SW 1271 (cell line): ENCODE data around the gene PHKG2.
"Not testable (repeated sequence)": the region's sequence is repeated elsewhere in the genome, so short reads cannot be mapped to it uniquely, and the experiment has no call there.

Source experiments
- DNase-seq, 2 experiments: peaks; one replicate each; lab custom pipeline; 2025; lab: John Stamatoyannopoulos, UW

The PHKG2 gene, protein sequence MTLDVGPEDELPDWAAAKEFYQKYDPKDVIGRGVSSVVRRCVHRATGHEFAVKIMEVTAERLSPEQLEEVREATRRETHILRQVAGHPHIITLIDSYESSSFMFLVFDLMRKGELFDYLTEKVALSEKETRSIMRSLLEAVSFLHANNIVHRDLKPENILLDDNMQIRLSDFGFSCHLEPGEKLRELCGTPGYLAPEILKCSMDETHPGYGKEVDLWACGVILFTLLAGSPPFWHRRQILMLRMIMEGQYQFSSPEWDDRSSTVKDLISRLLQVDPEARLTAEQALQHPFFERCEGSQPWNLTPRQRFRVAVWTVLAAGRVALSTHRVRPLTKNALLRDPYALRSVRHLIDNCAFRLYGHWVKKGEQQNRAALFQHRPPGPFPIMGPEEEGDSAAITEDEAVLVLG

DNA sequence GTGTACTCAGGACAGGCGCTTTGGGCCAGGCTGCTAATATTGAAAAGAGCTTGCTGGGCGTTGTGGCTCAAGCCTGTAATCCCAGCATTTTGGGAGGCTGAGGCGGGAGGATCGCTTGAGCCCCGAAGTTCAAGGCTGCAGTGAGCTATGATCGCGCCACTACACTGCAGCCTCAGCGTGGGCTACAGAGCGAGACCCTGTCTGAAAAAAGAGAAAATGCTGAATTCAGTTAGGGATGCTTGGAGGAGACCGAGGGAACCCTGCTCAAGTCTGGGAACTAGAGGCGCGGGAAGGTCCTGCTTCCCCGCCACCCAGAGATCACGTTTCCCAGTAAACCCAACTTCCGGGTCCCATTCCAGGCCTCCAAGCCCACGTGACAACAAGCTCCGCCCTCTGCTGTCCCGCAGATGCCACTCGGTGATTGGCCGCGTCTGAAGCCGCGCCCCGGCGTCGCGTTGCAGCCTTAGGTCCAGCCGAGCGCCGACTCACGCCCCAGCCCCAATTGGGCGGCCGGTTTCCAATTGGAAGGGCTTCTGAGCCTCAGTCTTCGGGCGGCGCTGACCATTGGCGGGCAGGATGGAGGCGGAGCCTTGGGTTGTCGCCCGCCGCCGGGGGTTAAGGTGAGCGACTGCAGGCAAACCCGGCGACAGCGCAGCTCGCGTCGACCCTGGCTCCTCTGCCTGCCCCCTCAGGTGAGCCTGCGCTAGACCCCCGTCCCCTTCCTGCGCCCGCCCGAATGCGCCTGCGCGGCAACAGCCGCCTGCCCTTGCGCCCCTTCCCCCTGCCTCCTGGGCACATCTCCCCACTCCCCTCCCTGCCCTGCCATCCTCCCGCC, at the start of gene PHKG2:
Gene PHKG2, plus strand, starts transcription at position 627 of the 835 bp plus-strand sequence. CDS start 396 bp downstream, outside the sequence.
- DNase-seq = peak; percentile 98 to 99

DNA sequence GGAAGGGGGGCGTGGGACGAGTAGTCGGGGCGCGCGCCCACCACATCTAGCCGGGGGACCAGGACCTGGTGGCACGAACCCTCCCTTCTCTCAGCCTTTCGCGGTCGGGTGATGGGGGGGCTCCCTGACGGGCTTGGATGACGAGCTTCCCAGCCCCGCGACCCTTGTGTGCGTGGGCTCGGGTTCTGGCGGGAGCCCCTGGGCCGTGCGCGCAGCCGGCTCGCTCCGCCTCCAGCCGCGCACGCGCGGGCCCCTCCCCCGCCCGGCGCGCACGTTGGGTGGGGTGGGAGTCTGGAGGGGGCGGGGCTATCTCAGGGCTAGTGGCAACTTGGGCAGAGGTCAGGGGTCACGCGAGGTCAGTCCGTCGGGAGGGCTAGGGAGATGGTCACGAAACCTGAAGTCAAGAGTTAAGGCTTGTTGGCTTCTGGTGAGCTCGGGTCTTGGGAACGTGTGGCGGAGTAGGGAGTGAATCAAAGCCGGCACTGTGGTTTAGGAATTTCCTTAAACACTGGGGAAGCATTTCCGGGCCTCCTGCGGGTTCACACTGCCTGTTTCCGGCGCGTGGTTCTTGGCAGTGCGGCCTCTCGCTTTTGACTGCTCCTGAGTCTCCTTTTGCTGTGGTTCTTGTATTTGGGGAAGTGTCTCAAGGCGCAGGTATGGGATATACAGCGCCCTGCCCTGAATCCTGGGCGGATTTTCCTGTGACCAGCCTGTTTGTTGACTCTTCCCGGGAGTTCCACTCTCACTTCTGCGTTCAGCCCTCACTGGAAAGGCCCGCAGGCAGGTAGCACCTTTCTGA, 49.2 kb upstream of the PHKG2 start, which contains the start of gene SRCAP:
Gene SRCAP, plus strand, starts transcription at position 356 of the 799 bp plus-strand sequence. CDS start 1,654 bp downstream, outside the sequence.
- DNase-seq = peak; percentile 54 to 78

DNA sequence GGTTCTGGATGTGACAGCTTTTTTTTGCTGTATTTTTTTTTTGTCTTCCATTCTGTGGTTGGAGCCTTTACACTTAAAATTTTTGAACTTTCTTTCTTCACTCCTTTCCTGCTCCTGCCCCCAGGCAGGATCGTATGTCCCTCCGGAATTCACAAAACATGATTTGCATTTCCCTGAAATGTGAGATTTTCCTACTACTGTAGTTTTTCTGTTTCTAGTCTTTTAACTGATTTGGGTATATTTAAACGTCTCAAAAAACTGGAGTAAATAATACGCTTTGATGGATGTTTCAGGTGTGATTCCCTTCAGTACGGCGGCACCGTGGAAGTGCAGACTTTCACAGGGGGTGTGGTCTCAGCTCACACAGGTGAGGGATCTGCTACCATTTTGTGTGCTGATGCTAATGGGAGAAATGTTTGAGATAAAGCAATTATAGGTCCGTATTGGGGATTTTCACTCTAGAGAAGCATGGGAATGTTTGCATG, 48.6 kb upstream of the PHKG2 start:
- no peak for DNase-seq

DNA sequence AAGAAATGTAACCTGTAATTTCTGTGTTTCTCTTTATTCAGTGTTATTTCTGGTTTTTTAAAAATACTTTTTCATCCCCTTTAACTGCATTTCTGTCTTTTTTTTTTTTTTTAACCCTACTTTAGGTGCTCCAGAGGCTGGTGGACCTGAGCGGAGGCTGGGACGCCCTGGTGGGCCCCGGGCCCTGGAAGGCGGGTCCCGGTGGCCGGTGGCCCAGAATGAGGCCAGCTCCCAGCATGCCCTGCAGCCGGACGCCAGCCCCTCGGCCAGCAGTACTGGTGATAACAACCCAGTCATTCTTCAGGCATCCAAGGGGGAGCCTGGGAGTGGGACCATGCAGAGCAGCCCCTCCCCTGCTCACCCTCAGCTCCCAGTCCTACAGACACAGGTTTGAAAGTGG, 47.7 kb upstream of the PHKG2 start:
- DNase-seq = no peak

DNA sequence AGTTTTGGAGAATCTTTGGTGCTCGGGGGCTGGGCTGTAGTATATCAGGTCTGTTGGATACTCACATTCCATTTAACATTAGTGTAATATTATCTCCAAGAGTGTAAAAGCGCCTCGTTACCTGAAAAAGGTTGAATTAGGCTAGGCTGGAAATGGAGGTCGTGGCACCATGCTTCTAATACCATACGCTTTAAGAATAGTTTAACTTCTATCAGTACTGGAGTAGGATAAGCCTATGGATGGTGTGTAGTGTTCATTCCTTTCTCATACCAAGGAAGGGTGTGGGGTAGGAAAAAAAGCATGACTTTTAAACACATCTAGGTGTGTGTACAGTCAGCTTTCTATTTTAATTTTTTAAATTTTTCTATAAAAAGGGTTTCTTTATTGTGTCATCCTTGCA, 47.3 kb upstream of the PHKG2 start:
- DNase-seq = no peak

DNA sequence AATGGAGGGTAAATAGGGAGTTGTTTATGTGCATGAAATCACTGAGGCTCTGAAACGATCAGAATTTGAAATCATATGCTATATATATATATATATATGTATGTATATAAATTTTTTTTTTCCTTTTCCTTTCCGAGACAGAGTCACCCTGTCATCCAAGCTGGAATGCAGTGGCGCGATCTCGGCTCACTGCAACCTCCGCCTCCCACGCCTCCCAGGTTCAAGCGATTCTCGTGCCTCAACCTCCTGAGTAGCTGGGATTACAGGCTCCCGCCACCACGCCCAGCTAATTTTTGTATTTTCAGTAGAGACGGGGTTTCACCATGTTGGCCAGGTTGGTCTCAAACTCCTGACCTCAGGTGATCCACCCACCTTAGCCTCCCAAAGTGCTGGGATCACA, 45.2 kb upstream of the PHKG2 start:
- DNase-seq = not testable (repeated sequence)

DNA sequence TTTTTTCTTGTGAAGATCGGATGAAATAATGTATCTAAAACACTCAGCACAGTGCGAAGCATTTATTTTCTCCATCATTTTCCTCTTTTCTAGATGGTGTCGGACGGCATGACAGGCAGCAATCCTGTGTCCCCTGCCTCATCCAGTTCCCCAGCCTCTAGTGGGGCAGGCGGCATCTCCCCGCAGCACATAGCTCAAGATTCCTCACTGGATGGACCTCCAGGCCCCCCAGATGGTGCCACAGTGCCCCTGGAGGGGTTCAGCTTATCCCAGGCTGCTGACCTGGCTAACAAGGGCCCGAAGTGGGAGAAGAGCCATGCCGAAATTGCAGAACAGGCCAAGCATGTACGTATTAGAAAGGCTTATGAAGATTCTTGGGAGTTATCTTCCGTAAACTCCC, 44.3 kb upstream of the PHKG2 start:
- no peak for DNase-seq

DNA sequence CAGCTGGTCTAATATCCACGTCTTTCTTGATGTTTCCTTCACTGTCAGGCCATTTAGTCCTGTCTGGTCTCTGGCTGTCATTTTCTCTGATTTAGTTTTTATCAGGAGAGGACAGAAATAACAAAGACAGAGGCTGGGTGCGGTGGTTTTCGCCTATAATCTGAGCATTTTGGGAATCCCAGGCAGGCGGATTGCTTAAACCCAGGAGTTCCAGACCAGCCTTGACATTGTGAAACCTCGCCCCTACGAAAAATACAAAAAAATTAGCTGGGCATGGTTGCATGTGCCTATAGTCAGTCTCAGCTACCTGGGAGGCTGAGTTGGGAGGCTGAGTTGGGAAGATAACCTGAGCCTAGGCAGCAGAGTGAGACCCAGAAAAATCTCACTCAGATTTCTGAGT, 42.2 kb upstream of the PHKG2 start:
- no peak for DNase-seq

DNA sequence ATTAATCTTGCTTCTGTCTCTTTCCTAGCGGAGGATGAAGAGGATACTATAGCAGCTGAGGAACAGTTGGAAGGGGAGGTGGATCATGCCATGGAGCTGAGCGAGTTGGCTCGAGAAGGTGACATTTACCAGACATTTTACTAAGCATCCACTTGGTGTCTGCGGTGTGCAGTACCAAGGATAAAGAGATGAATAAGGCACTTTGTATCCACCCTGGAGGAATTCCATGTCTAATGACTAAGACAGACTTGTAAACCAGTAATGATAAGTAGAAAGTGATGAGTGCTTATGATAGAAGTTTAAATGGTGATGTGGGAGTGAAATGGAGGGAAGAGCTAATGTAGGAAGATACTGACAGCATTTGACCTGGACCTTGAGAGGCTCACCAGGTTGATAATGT, 37.3 kb upstream of the PHKG2 start:
- DNase-seq = no peak

DNA sequence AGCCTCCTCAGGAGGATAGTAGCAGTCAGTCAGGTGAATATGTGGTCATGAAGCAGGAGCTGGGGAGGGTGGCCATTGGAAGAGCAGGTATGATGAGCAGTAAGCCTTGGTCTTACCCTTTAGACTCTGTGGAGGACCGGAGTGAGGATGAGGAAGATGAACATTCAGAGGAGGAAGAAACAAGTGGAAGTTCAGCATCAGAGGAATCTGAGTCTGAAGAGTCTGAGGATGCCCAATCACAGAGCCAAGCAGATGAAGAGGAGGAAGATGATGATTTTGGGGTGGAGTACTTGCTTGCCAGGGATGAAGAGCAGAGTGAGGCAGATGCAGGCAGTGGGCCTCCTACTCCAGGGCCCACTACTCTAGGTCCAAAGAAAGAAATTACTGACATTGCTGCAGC, 36.5 kb upstream of the PHKG2 start:
- no peak for DNase-seq

DNA sequence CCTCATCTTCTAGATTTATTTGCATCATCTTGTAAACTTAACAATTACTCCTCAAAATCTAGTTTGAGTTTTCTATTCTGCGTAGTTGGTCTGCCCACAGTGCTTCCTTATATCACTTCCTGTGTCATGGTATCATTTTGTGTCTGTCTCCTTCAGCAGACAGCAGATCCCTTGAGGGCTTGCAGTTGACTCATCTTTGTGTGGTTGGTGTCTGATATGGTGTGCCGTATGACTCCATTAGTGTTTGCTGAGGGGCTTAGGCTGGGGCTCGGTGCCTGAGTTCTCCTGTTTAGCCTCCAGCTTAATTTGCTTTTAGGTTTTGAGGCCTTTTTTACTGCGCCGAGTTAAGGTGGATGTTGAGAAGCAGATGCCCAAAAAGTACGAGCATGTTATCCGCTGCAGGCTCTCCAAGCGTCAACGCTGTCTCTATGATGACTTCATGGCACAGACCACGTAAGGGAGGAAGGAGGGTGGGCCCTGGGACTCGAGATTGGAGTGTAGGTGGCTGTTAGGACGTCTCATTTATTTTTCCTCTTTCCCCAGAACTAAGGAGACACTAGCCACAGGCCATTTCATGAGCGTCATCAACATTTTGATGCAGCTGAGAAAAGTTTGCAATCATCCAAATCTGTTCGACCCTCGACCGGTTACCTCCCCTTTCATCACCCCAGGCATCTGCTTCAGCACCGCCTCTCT, 32.3 kb upstream of the PHKG2 start:
- DNase-seq = no peak

DNA sequence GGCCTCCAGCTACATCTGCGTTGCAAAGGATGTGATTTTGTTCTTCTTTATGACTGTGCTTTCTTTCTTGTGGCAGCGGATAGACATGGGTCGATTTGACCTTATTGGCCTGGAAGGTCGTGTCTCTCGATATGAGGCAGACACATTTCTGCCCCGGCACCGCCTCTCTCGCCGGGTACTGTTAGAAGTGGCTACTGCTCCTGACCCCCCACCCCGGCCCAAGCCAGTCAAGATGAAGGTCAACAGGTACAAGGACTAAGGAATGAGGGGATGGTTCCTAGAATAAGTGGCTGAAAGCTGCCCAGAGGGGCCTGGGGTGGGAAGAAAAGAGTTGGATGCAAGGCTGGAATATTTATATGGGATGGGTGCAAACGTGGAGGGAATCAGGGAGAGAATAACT, 28.1 kb upstream of the PHKG2 start:
- no peak for DNase-seq

DNA sequence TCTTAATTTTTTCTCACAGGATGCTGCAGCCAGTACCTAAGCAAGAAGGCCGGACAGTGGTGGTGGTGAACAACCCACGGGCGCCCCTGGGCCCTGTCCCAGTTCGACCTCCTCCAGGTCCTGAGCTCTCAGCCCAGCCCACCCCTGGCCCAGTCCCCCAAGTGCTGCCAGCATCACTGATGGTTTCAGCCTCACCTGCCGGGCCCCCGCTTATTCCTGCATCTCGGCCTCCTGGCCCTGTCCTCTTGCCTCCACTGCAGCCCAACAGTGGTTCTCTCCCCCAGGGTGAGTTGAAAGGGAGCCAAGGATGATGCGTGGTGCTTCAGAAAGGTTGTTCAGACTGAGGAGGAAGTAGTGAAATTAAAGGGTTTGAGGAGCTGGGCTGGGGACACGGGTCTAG, 27.5 kb upstream of the PHKG2 start:
- DNase-seq = no peak

DNA sequence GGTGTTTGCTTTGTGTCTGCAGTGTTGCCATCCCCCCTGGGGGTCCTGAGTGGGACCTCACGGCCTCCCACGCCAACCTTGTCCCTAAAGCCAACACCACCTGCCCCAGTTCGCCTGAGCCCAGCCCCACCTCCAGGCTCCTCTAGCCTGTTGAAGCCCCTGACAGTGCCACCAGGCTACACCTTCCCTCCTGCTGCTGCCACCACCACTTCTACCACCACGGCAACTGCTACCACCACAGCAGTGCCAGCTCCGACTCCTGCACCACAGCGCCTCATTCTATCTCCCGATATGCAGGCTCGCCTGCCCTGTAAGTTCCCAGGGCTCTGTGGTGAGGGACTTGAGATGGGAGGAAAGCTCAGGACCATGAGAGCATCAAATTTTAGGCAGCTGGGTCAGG, 27.1 kb upstream of the PHKG2 start:
- DNase-seq = no peak

DNA sequence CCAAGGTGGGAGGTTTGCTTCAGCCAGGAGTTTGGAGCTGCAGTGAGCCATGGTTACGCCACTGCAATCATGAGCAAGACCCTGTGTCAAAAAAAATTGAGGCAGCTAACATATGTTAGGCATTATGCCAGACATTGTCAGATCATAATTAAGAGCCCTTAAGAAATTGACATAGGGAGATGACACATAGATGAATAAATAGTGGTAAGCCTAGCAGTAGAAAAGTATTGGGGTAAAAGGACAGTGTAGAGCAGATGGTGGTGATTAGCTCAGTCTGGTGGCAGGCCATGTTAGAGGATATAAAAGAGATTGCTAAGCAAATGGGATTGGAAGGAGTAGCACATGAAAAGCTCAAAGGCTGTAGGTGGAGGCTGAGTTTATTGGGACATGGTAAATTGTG, 26.6 kb upstream of the PHKG2 start:
- DNase-seq = no peak

DNA sequence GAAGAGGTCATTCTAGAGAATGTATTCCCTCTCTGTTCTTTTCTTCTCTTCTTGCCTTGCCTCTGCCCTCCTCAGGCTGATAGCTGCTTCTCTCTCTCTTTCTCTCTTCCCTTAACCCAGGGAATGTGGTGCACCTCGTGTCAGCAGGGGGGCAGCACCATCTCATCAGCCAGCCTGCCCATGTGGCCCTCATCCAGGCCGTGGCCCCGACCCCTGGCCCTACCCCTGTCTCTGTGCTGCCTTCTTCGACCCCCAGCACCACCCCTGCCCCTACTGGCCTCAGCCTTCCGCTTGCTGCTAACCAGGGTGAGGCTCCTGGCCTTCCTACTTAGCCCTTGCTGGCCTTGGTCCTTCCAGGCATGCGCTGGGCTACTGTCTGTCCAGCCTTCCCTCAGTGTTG, 25.8 kb upstream of the PHKG2 start:
- no peak for DNase-seq

DNA sequence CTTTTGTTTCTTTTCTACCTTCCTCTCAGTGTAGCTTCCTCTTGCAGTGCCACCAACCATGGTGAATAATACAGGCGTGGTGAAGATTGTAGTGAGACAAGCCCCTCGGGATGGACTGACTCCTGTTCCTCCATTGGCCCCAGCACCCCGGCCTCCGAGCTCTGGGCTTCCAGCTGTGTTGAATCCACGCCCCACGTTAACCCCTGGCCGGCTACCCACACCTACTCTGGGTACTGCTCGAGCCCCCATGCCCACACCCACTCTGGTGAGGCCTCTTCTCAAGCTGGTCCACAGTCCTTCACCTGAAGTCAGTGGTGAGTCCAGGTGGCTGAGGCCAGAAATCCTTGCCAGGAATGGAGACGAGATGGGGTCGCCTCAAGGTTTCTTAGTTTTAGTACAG, 25.3 kb upstream of the PHKG2 start:
- DNase-seq = no peak

DNA sequence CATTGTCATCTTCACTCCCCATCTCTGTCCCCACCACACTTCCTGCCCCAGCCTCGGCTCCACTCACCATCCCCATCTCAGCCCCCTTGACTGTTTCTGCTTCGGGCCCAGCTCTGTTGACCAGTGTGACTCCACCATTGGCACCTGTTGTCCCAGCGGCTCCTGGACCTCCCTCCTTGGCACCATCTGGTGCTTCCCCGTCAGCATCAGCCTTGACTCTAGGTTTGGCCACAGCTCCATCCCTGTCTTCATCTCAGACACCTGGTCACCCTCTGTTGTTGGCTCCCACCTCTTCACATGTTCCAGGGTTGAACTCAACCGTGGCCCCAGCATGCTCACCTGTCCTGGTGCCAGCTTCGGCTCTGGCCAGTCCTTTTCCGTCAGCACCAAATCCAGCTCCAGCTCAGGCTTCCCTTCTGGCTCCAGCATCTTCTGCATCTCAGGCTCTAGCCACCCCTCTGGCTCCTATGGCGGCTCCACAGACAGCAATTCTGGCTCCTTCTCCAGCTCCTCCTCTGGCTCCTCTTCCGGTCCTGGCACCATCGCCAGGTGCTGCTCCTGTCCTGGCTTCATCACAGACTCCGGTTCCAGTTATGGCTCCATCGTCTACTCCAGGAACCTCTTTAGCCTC, 24.4 kb upstream of the PHKG2 start:
- no peak for DNase-seq

DNA sequence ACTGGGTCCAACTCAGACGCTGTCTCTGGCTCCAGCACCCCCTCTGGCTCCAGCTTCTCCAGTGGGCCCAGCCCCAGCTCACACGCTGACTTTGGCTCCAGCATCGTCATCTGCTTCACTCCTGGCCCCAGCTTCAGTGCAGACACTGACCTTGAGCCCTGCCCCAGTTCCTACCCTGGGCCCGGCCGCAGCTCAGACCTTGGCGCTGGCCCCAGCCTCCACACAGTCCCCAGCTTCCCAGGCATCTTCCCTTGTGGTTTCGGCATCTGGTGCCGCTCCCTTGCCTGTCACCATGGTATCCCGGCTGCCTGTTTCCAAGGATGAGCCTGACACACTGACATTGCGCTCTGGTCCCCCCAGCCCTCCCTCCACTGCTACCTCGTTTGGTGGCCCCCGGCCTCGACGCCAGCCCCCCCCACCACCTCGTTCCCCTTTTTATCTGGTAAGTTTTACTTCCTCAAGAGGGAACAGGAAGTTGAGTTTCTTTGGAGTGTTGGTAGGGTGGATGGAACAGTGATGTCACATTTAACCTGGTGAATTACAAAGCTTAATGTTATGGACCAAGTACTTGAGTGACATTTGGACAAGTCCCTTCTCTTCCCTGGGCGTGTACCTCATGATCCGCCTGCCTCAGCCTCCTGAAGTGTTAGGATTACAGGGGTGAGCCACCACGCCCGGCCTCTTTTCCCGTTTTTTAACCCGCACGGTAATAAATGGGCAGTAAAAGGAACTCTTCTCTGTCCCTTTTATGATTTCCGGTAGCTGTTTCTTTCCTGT, 23.4 kb upstream of the PHKG2 start:
- DNase-seq = no peak

DNA sequence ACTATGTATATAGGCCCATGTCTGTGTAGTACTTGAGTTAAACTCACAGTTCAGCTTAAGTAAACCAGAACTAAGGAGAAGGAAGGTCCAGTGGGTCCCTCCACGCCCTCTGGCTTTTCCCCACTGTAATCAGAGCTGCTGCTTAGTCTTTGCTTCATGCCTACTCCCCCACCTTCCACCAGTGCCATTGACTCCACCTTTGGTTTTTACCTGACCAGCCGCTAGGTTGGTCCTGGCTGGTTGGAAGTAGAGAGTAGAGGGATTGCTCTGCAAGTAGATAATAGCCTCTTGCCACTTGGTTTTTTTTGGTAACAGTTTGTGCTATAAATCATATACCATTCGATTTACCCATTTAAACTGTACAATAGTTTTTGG, 22.8 kb upstream of the PHKG2 start:
- DNase-seq = no peak
